HG03025 (cell line): ENCODE results near the gene CREB3L1.

Source experiments
- ATAC-seq: cut with Tn5 transposase; IDR thresholded peaks from one replicate; pipeline ENCODE4 v1.9.1; 2021; ENCODE audit warnings: mild to moderate bottlenecking, moderate library complexity; ENCODE audit not compliant: unreplicated experiment, low FRiP score

Gene CREB3L1

DNA sequence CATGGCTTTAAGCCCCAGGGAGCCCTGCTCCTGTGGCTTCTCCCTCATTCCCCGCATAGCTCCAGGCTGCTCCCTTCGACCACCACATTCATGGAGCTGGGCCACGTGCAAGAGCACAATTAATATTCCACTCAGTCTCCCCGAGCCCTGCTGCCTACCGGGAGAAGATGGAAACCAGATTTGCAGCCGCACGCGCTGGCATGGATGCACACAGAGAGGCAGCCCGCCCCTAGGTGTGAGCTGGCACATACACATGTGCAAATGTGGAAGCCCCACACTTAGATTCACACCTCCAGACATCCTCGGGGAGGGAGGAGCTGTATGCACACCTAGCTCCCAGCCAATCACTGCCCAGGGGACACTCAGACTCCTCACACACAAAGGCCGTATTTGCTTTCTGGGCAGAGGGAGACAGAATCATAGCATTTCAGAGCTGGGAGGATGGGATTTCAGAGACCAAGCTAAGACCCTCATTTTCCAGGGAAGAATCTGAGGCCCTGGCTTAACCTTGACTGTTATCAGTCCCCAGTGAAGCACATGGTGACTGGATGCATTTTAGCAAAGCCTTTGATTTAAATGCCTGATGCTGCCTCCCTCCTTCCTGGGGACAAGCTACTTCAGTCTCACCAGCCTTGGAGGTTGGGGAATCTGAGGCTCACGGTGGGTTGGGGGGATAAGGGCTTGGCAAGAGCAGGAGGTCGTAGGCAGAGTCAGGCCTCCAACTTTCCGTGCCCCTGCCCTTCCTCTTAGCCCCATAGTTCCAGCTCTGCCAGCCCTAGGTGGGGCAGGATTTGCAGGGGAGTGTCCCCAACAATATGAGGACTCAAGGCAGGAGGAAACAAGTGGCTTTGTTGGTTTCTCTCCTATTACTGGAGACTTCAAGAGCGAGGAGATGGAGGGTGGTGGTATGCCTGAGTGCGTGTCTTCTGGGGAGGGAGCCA, 5.3 kb upstream of the CREB3L1 start:
- no peak for ATAC-seq

- no peak for ATAC-seq
Measured at GRCh38 chr11:46272816-46273427, 4.5 kb upstream of the CREB3L1 start.

DNA sequence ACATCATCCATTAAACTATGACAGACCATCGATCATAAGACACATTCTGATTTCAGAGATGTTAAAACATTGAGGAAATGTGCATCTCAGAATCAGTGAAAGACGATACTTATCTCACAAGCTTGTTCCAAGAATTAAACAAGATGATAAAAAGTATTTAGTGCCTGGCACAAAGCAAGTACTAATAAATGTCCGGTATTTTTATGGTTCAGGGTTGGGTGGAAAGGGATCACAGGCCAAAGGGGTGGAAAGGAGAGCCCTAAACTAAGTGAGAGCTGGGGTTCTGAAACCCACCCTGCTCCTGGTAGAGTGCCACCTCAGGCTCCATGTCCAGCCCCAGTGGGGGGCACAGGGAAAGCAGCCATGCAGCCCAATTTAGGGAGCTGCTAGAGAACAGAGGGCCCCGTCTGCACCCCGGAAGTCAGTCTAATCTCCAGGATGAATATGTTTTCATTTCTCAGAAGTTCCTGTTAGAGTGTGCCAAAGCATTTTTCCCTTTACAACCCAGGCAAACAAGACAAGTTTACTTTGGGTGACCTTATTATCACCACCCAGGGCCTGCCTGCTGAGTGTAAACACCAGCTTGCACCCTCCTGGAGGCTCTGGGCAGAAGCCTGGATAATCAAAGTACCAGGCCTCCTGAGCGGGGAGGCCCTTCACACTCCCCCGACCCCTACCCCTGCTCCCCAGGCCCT, 3.8 kb upstream of the CREB3L1 start:
- ATAC-seq, result no peak

- ATAC-seq, result no peak
Measured at GRCh38 chr11:46275964-46276641, 1.4 kb upstream of the CREB3L1 start.

GRCh38 chr11:46277313-46277621, 195 bp upstream of the CREB3L1 start:
- ATAC-seq, result no peak

GRCh38 chr11:46278387-46279125, 1.1 kb downstream of the CREB3L1 start:
- ATAC-seq, result no peak

GRCh38 chr11:46279126-46280099, 2.0 kb downstream of the CREB3L1 start:
- no peak for ATAC-seq

DNA sequence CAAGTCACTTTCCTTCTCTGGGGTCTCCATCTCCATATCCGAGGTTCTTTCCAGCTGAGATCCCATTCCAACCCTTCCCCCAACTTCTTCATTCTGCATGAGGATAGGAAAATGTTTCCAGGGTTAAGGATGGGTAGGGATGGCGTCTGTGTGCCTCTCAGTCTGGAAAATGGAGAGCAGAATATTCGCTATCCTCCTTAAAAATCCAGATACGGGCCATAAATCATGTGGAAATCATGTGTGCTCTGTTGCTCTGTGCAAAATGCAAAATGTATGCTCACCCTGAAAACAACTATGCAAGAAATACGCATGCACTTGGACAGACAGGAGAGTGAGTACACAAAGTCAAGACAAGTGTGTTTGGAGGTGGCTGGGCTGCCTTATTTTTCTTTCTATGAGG, 3.2 kb downstream of the CREB3L1 start:
- ATAC-seq, result no peak

- ATAC-seq, result no peak
Measured at GRCh38 chr11:46281371-46281831, 3.9 kb downstream of the CREB3L1 start.

GRCh38 chr11:46285173-46285572, 7.7 kb downstream of the CREB3L1 start:
- no peak for ATAC-seq

DNA sequence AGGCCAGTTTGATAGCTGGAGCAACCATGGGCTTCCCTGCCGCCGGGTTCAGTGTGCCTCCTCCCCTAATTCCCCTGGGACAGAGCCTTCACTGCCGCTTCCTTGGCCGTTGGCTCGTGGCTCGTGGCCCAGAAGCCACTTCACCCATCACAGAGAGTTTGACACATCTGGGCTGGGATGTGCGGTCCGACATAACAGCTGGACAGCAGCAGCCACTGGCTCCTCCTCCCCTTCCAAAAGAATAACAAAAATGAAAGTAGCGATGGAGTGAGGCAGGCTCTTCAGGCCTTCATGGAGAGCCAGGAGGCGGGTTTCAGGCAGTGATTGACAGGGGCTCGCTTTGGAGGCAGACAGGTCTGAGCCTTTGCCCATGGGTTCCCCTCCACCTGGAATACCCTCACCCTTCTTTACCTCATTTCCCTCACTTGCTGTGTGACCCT, 8.2 kb downstream of the CREB3L1 start:
- no peak for ATAC-seq

DNA sequence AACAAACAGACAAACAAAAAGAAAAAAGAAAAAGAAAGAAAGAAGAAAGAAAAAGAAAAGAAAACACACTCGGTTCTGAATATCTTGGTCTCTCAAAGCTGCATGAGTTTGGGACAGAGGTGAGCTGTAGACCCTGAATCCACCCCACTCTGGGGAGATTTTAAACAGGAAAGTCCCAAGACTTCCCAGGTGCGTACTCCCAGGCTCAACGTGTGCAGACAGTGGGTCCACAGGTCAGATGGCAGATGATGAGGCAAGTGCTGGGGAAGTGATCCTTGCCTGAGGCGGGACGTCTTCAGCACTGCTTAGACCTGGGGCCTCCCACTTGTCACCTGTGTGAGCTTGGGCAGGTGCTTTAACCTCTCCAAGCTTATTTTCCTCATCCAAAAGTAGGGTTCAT, 9.3 kb downstream of the CREB3L1 start:
- ATAC-seq, result no peak

- no peak for ATAC-seq
Measured at GRCh38 chr11:46288451-46288850, 11.0 kb downstream of the CREB3L1 start.

DNA sequence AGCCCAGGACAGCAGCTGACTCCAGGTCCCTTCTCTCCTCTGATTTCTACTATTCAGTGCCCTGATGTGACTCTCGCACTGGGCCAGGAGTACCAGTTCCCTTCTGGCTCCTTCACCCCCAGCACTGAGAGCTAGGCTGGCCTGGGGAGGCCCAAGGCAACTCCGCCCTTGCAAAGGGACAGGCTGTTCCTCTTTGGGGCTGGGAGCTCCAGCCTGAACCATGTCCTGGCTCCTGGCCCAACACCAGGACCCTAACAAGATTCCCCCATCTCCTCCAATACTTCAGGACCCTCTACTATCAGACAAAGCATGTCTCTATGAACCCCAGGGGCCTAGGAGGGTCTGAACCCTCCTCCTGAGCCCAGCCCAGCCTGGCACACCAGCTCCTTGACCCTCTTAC, 12.5 kb downstream of the CREB3L1 start:
- ATAC-seq, result no peak

GRCh38 chr11:46290598-46291309, 13.3 kb downstream of the CREB3L1 start:
- ATAC-seq, result no peak

- no peak for ATAC-seq
Measured at GRCh38 chr11:46291441-46292150, 14.1 kb downstream of the CREB3L1 start.

- no peak for ATAC-seq
Measured at GRCh38 chr11:46293066-46293465, 15.6 kb downstream of the CREB3L1 start.

DNA sequence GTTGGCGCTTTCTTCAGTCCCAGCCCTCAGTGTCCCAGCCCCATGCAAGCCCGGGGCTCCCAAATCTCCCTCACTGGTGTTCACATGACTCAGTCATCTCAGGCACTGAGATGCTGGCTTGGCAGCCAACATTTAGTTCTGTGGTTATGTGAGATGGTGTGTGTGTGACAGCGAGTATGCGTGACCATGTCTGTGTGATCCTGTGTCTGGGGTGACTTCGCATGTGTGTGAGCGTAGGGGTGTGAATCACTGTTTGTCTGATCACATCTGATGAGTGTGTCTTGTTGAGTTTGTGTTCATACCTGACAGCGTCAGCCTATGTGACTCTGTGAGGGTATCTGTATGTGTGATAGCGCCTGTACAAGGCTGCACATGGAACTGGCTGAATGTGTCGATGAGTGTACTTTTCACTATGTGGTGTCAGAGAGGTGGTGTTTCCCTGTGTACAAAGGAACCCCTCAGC, 16.2 kb downstream of the CREB3L1 start:
- ATAC-seq, result no peak
